Thymus (tissue), 11 donors: Measurements from ENCODE around the gene RERE. TPM values are rescaled to one million over a fixed set of nuclear protein-coding genes. Genes with fewer than 3 reads are reported as not detected.

Source experiments
- DNase-seq, 9 donors: peaks; one replicate each; pipeline ENCODE4 v3.0.0-alpha.2; 2013; ENCODE audit warnings: low spot score in 9 of 9, low read depth in 6 of 9, missing footprints in 1 of 9
- H3K27ac ChIP-seq, 2 donors: one replicate each; pipeline ENCODE4 v1.5.1; 2013; ENCODE audit warnings: control low read depth in 1 of 2, low read depth in 1 of 2, low read length in 1 of 2, mild to moderate bottlenecking in 1 of 2, moderate library complexity in 1 of 2
- H3K27me3 ChIP-seq, 2 donors: one replicate each; pipeline ENCODE4 v1.5.1; 2013; ENCODE audit warnings: low read length in 1 of 2; ENCODE audit not compliant: control insufficient read depth in 2 of 2, insufficient read depth in 1 of 2
- H3K36me3 ChIP-seq, 2 donors: one replicate each; pipeline ENCODE4 v1.5.1; 2013; ENCODE audit warnings: low read length in 1 of 2, mild to moderate bottlenecking in 1 of 2, moderate library complexity in 1 of 2; ENCODE audit not compliant: control insufficient read depth in 2 of 2, insufficient read depth in 2 of 2
- H3K4me1 ChIP-seq, 2 donors: one replicate each; pipeline ENCODE4 v1.5.1; 2013; ENCODE audit warnings: low read length in 2 of 2; ENCODE audit not compliant: control insufficient read depth in 2 of 2, insufficient read depth in 2 of 2
- H3K4me3 ChIP-seq, 2 donors: one replicate each; pipeline ENCODE4 v1.5.1; 2013; ENCODE audit warnings: low read length in 2 of 2, control low read depth in 1 of 2, mild to moderate bottlenecking in 1 of 2
- H3K9me3 ChIP-seq, 2 donors: one replicate each; pipeline ENCODE4 v1.5.1; 2013; ENCODE audit warnings: low read length in 1 of 2, mild to moderate bottlenecking in 1 of 2; ENCODE audit not compliant: control insufficient read depth in 2 of 2, insufficient read depth in 1 of 2
- WGBS: extraction: QIAGEN DNeasy Blood & Tissue Kit; methylation state at CpG from one replicate; pipeline ENCODE4 v1.1.7; 2013; 5-methylcytosine and 5-hydroxymethylcytosine counted together
- polyA plus RNA-seq: library from polyadenylated mRNA; stranded (reverse); fragments of 200-250 nt; gene quantifications from one replicate; pipeline ENCODE4 v1.2.3, GENCODE V29; 2013
- total RNA-seq: library from RNA; stranded (reverse); fragments of 120-200 nt; gene quantifications from one replicate; pipeline ENCODE4 v1.2.4, GENCODE V29; 2013
- donor health status: healthy.

RERE gene
- total and polyA plus RNA-seq, 2 donors = 22.9 to 37.7 TPM

DNA sequence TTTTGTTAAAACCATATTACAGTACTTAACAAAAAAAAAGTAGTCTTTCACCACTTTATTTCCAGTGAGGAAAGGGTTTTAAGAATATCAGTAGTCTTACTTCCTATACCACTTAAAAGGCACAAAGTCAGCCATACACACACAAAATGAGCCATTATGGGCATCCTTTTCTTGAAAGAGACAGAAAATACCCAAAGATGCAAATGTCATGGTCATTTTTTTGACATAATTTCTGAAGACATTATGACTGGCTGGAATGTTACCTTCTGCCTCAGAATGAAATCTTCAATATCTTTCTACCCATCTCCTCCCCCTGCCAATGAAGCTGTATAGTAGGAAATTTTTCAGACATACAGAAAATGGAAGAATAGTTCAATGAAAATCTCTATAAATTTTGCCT, 261.9 kb downstream of the RERE start:
- peaks cover 7 to 10% of the 10 kb centered on the region in 2 donors for H3K36me3 ChIP-seq
- DNase-seq = no peak
- no peaks in the 10 kb centered on the region for H3K27me3 ChIP-seq
- H3K4me1 ChIP-seq = peaks cover 0 to 8% of the 10 kb centered on the region in 2 donors
- no peak overlapping the region for H3K27ac ChIP-seq
- H3K9me3 ChIP-seq = no peaks in the 10 kb centered on the region
- no peak overlapping the region for H3K4me3 ChIP-seq

DNA sequence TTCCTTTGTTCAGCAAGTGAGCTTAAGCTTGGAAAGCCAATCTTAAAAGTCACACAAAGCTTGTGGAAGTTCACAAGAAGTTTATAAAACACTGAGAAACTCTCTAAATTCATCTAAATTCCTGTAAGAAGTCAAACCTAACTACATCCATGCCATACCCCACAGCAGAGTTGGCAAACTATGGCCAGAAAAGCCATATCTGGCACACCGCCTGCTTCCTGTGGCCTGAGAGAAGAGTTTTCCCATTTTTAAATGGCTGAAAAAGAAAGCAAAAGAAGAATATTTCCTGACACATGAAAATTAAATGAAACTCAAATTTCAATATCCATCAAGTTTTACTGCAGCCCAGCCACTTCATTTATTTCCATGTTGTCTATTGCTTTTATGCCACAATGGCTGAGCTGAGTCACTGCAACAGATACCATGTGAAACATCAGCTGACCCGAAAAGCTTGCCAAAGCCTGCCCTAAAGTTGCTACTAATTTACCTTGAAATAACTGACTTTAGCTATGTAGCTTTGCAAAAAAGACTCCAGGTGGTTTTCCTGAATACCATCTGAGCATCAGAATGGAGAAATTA, 262.4 kb downstream of the RERE start:
- H3K4me3 ChIP-seq = no peak overlapping the region
- peak overlapping the region in 1 of 2 donors; percentile 45 for H3K27ac ChIP-seq

DNA sequence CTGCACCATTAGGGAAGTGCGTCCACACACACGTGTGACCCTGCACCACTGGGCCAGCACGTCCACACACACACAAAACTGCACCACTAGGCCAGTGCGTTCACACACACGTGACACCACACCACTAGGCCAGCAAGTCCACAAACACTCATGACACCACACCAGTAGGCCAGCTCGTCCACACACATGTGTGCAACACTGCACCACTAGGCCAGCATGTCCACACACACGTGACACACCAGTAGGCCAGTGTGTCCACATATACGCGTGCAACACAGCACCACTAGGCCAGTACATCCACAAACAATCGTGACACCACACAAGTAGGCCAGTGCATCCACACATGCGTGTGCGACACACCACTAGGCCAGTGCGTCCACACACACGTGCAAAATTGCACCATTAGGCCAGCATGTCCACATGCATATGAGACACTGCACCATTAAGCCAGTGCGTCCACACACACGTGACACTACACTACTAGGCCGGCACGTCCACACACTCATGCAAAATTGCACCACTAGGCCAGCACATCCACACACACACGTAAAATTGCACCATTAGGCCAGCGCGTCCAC, 264.5 kb downstream of the RERE start:
- no peaks in the 10 kb centered on the region for H3K27me3 ChIP-seq
- 99% methylated on average over 21 of the region's 21 CpGs for WGBS
- peaks cover 0 to 8% of the 10 kb centered on the region in 2 donors for H3K4me1 ChIP-seq
- DNase-seq = no peak
- no peak overlapping the region for H3K27ac ChIP-seq
- H3K4me3 ChIP-seq = no peak overlapping the region
- H3K9me3 ChIP-seq = no peaks in the 10 kb centered on the region
- H3K36me3 ChIP-seq = peaks cover 7 to 10% of the 10 kb centered on the region in 2 donors

More for the DNA sequence above, 262.4 kb downstream of the RERE start:
- Histone ChIP-seq H3K9me3 (no peaks in the 10 kb centered on the region), H3K36me3 (peaks cover 7 to 10% of the 10 kb centered on the region in 2 donors), H3K4me1 (peaks cover 0 to 8% of the 10 kb centered on the region in 2 donors), H3K27me3 (no peaks in the 10 kb centered on the region)
- no peak for DNase-seq
- 89% methylated on average over 2 of the region's 2 CpGs for WGBS

DNA sequence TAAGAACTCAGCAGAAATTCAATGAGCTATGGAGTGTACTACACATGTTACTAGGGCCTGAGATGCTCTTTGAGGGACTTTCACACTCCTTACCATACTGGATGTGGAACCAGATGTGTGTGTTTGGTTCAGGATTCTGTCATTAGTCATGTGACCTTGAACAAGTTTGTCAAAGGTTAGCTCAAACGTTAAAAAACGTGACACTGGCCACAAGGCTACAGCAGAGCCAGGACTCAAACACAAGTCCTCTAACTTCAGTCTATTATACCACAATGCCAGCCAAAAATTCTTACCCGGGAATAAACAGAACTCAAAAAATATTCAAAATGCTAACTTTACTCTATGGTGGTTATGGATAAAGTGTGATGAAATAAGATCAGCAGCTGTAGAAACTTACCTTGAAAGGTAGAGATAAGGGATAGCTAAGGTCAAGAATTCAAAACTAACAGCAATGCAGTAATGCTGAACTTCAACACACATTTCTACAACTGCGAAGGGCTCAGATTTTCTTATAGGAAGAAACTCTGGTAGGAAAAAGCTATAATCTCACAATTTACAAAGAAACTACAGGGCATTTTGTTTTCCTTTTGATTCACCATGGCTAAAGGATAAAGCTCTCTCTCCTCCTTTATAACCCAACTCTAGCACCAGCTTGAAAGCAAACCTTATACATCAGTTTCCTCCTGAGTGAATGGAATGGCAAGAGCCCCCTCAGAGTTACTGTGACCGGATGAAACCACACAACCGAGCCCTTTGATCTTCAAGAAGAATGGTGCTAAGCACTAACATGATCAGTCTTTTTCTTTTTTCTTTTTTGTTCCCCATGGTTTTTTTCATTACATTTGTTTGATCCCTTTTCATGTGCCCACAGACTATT, 265.6 kb downstream of the RERE start:
- Histone ChIP-seq H3K4me3 (no peak overlapping the region), H3K4me1 (peaks cover 0 to 8% of the 10 kb centered on the region in 2 donors), H3K27ac (peak overlapping the region in 1 of 2 donors; percentile 21), H3K36me3 (peaks cover 5 to 7% of the 10 kb centered on the region in 2 donors), H3K27me3 (no peaks in the 10 kb centered on the region), H3K9me3 (no peaks in the 10 kb centered on the region)
- peak in 5 of 9 donors; percentile 21 to 72 (median 42) for DNase-seq
- WGBS = 59% methylated on average over 6 of the region's 6 CpGs

DNA sequence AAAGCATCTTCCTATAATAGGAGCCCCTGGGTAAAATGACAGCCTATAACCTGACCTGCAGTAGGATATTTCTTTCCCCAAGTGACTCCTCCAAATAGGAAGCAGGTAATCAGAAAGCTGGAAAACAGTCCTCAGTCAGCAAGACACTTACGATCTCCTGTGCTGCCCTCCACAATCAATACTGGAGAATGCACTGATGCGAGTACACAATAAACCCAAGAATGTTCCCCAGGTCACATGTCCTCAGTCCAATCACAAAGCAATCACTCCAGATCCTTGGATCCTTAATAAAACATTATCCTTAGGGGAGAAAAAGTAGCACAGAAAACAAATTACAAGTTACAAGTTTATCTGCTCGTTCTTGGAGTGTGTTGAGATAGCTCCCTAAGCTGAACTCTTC, 266.4 kb downstream of the RERE start:
- H3K9me3 ChIP-seq = no peaks in the 10 kb centered on the region
- peaks cover 0 to 8% of the 10 kb centered on the region in 2 donors for H3K4me1 ChIP-seq
- no peak overlapping the region for H3K27ac ChIP-seq
- H3K36me3 ChIP-seq = peaks cover 2 to 5% of the 10 kb centered on the region in 2 donors
- WGBS = 97% methylated on average over 3 of the region's 3 CpGs
- no peaks in the 10 kb centered on the region for H3K27me3 ChIP-seq
- no peak overlapping the region for H3K4me3 ChIP-seq
- DNase-seq = no peak

DNA sequence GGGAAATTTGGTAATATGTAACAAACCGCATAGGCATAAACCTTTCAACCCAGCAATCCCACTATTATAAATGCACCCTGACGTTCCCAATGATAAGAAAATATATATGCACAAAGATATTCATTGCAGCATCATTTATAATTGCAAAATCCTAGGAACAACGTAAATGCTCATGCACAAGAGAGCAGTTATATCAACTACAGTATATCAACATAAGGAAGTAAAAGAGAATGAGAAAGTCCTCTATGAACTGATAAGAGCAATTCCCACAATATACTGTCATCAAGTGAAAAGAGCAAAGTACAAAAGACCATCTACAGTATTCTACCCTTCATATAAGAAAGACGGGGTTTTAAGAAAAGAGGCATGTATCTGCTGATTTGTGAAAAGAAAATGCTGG, 269.6 kb downstream of the RERE start:
- no peak overlapping the region for H3K27ac ChIP-seq
- DNase-seq = no peak
- H3K4me3 ChIP-seq = no peak overlapping the region
- H3K36me3 ChIP-seq = peaks cover 2 to 5% of the 10 kb centered on the region in 2 donors
- H3K27me3 ChIP-seq = no peaks in the 10 kb centered on the region
- H3K4me1 ChIP-seq = peaks cover 0 to 4% of the 10 kb centered on the region in 2 donors
- no peaks in the 10 kb centered on the region for H3K9me3 ChIP-seq
- 96% methylated on average over 4 of the region's 4 CpGs for WGBS

DNA sequence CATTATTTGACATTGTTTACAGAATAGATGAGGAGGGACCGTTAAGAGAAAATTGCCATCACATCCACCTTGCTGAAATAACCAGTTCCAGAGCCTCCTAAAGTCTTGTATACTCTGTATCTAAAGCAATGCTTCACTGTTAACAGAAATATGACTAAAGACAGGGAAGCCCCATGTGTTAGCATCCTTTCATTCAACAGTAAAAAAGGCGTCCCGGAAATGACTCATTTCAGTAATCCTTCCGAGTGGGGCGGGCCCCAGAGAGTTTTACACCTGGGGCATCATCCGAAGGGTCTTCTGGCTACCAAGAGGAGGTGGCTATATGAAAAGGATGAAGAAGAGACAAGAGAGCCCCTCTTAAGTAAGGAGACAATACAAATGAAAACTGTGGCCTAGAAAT, 272.4 kb downstream of the RERE start:
- H3K36me3 ChIP-seq = peaks cover 2 to 7% of the 10 kb centered on the region in 2 donors
- peaks cover 0 to under 1% of the 10 kb centered on the region in 2 donors for H3K4me1 ChIP-seq
- DNase-seq = no peak
- H3K4me3 ChIP-seq = no peak overlapping the region
- H3K9me3 ChIP-seq = no peaks in the 10 kb centered on the region
- WGBS = 96% methylated on average over 6 of the region's 6 CpGs
- H3K27ac ChIP-seq = no peak overlapping the region
- no peaks in the 10 kb centered on the region for H3K27me3 ChIP-seq

DNA sequence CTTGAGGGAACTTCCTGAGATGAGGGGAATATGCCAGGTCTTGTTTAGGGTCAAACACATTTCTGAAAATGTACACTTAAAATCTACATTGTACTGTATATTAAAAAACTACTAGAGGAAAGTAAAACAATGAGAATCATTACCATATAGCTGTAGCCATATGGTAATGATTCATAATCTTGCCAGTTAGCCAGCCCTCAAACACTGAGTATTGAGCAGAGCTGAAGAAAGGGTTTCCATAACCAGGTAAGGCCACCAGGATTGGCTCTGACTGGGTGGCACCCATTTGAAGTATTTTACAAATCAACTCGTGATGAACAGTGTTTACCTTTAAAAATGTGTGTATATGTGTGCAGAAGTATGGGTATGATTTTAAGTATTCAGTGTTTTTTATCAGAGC, 272.8 kb downstream of the RERE start:
- 100% methylated on average over 1 of the region's 1 CpG for WGBS
- Histone ChIP-seq H3K36me3 (peaks cover 2 to 8% of the 10 kb centered on the region in 2 donors), H3K27ac (no peak overlapping the region), H3K4me3 (no peak overlapping the region), H3K9me3 (no peaks in the 10 kb centered on the region), H3K4me1 (peaks cover 0 to 3% of the 10 kb centered on the region in 2 donors), H3K27me3 (no peaks in the 10 kb centered on the region)
- no peak for DNase-seq

DNA sequence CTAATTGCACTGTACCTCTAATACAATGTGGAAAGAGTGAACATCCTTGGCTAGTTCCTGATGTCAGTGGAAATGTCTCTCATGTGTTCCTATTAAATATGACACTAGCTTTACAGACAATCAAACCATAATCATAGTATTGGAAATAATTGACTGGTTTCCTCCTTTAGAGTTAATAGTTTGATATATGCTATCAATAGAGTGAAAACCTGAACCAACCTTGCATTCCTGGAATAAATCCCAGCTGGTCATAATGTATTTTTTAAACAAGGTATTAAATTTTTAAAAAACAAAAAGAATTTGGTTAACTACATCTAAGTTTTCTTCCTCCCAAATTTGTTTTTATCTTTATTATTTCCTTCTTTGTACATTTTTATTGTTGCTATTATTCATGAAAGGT, 273.5 kb downstream of the RERE start:
- no peak overlapping the region for H3K27ac ChIP-seq
- H3K4me3 ChIP-seq = no peak overlapping the region
- H3K9me3 ChIP-seq = no peaks in the 10 kb centered on the region
- DNase-seq = no peak
- no peaks in the 10 kb centered on the region for H3K27me3 ChIP-seq
- peaks cover 0 to 3% of the 10 kb centered on the region in 2 donors for H3K4me1 ChIP-seq
- peaks cover 2 to 11% of the 10 kb centered on the region in 2 donors for H3K36me3 ChIP-seq
